NCI-H187 treated with DMSO at 0.1 percent for 48 hours (cell line): ENCODE measurements around the gene MBLAC1.

Experiments
- DNase-seq: peaks from one replicate; lab custom pipeline; 2025; lab: John Stamatoyannopoulos, UW

MBLAC1 gene

GRCh38 chr7:100095704-100096103, 31.1 kb upstream of the MBLAC1 start:
- no peak for DNase-seq

DNA sequence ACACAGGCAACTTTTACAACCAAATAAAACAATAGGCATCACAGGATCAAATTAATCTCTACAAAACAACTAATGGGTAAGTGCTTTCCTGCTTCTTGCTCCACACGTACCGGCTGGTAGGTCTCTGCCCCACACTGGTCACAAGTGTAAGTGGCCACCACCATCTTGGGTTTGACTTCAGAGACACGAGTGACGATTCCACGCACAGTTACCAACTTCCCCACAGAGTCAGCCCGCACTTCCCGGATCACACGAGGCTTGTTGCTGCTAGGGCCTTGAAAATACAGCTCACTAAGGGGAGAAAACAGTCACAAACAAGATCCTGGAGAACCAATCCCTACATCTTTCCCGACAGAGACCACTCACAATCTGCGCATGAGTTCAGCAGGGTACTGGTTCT, 27.9 kb upstream of the MBLAC1 start:
- no peak for DNase-seq

DNA sequence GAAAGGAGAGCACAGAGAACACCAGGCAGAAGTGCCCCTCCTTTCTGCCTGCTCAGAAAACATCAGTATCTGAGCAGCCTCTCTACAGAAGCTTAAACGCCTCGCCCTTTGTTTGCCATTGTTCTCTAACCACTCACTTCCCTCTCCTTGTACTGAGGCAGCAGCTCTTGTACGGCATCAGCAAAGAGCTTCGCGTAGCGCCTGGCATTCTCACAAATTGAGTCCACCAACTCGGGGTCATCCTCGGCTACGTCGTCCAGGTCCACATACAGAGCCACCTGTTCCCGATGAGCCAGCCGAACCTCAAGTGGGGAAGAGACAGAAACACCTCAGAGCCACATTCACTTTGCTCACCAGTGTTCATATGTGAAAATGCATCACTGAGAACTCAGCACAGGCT, 27.3 kb upstream of the MBLAC1 start:
- no peak for DNase-seq

GRCh38 chr7:100100420-100101015, 26.2 kb upstream of the MBLAC1 start:
- DNase-seq: peak; percentile 60

- DNase-seq: peak; percentile 95
Observed at GRCh38 chr7:100101016-100101862, 25.5 kb upstream of the MBLAC1 start, which contains the start of the genes AP4M1 and MCM7. Gene AP4M1, plus strand, starts transcription at chr7:100101643. Its CDS starts 72 bp downstream, at chr7:100101715. Gene MCM7, minus strand, starts transcription at chr7:100101397. Its CDS starts 103 bp downstream, at chr7:100101294.

- DNase-seq: no peak
Observed at GRCh38 chr7:100102950-100103840, 23.6 kb upstream of the MBLAC1 start.

DNA sequence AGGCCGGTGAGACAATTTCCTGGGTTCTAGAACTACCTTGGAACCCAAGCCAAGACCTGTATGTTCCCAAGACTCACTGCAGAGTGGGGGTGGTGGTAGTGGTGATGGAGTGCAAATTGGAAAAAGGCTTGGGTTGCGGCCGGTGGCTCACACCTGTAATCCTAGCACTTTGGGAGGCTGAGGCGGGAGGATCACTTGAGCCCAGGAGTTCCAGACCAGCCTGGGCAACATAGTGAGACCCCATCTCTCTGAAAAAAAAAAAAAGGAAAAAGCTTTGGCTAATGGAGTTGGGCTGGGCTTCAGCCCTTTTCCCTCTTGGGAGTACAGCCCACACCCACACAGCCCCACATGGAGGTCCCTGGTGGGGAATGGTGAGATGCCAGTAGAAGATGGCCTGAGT, 21.2 kb upstream of the MBLAC1 start:
- no peak for DNase-seq

- DNase-seq: no peak
Observed at GRCh38 chr7:100106633-100107032, 20.1 kb upstream of the MBLAC1 start.

DNA sequence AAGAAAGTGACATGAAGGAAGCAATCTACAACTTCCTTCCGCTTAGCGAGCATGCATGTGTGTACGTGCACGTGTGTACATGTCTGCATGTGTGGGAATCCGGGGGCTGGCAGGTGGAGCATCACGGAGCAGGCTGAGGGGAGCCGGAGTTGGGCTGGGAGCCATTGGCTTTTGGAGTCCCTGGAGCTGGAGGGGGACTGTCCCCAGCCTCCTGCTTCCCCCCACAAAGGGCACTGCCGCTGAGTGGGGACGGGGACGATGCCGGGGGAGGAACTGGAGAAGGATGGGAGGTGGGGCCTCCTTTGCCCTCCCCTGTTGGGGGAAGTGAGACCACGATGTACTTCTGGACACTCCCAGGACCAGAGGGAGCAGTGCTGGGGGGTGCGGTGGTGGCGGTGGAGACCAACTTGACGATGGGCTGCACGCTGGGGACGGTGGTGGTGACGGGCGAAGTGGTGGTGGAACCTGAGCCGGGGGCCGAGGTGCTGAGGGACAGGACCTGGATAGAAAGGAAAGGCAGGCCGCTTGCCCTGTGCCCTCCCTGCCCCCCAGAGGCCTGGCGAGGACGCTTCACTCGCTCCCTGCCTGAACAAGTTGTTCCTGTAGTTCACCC, 19.5 kb upstream of the MBLAC1 start:
- DNase-seq: no peak

DNA sequence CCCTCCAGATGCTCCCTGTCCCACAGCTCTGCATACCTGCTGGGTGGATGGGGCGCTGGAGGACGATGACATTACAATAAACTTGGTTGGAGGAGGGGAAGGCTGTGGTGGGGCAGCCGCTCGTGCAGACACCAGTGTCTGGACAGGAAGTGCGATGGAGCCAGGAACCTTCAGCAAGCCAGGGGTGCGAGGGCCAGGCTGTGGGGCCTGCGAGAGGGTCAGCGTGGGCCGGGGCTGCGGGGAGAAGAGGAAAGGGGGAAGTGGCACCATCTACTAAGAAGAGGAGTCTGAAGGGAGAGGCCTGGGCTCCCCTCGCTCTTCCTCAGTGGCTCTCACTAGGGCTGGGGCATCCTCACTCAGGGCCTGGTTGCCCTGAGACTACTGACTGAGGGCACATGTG, 18.9 kb upstream of the MBLAC1 start:
- no peak for DNase-seq

- DNase-seq: no peak
Observed at GRCh38 chr7:100109521-100110163, 17.1 kb upstream of the MBLAC1 start.

GRCh38 chr7:100111156-100111555, 15.6 kb upstream of the MBLAC1 start:
- DNase-seq: no peak

- DNase-seq: no peak
Observed at GRCh38 chr7:100111914-100112313, 14.9 kb upstream of the MBLAC1 start.

DNA sequence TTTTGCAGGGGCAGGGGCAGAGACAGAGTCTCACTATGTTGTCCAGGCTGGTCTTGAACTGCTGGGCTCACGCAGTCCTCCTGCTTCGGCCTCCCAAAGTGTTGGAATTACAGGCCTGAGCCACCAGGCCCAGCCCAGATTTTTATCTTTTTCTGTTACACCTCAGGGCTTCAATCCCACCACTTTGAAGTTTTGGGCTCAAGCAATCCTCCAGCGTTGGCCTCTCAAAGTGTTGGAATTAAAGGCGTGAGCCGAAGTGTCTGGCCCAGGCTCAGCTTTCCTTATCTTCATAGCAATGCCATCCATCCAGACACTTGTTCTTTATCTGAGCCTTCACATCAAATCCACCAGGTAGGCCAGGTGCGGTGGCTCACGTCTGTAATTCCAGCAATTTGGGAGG, 11.7 kb upstream of the MBLAC1 start:
- no peak for DNase-seq

DNA sequence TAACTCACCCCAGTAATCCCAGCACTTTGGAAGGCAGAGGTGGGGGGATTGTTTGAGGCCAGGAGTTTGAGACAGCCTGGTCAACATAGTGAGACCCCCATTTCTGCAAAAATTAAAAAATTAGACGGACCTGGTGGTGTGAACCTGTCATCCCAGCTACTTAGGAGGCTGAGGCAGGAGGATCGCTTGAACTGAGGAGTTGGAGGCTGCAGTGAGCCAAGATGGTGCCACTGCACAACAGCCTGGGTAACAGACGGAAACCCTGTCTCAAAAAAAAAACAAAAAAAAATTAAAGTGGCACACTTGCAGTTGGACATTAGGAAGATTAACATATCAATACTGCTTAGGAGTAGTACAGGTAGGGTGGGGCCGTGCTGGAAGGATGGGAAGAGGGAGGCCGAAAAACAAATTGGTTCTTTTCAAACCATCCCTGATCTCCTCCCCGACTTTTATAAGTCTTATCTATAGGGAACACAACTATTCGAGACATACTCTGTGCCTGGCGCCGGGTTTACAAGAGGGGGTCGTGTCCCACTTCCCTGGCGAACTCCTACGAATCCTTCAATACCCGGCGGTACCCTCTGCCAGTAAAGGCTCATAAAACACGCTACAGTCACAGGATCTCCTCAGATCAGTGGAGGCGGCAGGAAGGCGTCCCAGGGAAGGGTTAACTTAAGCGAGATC, 8.2 kb upstream of the MBLAC1 start:
- no peak for DNase-seq

GRCh38 chr7:100119072-100119969, 7.4 kb upstream of the MBLAC1 start, which contains the start of the genes CNPY4 and TAF6:
Gene CNPY4, plus strand, starts transcription at chr7:100119634. Its CDS starts 111 bp downstream, at chr7:100119745.
Gene TAF6, minus strand, starts transcription at chr7:100119358. Its CDS starts 5,149 bp downstream, at chr7:100114209.
- DNase-seq: peak; percentile 83

- no peak for DNase-seq
Observed at GRCh38 chr7:100119970-100120732, 6.6 kb upstream of the MBLAC1 start.

GRCh38 chr7:100120733-100121036, 6.1 kb upstream of the MBLAC1 start:
- DNase-seq: no peak

- DNase-seq: peak; percentile 92
Observed at GRCh38 chr7:100122067-100122466, 4.7 kb upstream of the MBLAC1 start.
